ENCODE results near the gene MLLT3. TPM values are rescaled to one million over a fixed set of nuclear protein-coding genes. Genes with fewer than 3 reads are reported as not detected.

The MLLT3 gene
- total and polyA plus RNA-seq, 2 donors (not counting 3 experiments of a cell fraction or from before 2014, with no cell fraction given): 6.1 to 10.0 TPM

- dilution Hi-C loops (cut with MboI; ENCODE audit: extremely low pct_ligation_motif_present, low sequenced_read_pairs) (no loop called here), intact Hi-C loops (cut with micrococcal nuclease) (loop anchor here (5.0 kb wide), 1 partner anchor 153 kb away; no protein-coding TSS in a partner anchor)
- Histone ChIP-seq H3K4me3 (replicated peaks in 1 of 3; ENCODE audit: insufficient read depth in 1 of 3, low read depth in 1 of 3, low read length in 3 of 3) (no peak overlapping the region), H3K36me3 (ENCODE audit: control insufficient read depth in 2 of 2, extremely low read depth in 1 of 2, insufficient read depth in 2 of 2, low read length in 2 of 2) (no peaks in the 10 kb centered on the region), H3K9ac (replicated peaks; ENCODE audit: extremely low read depth, insufficient read depth, low read length) (no peak overlapping the region), H4K20me1 (replicated peaks; ENCODE audit: control insufficient read depth, extremely low read depth, insufficient read depth, low read length) (no peaks in the 10 kb centered on the region), H3K27me3 (ENCODE audit: control insufficient read depth in 2 of 2, insufficient read depth in 2 of 2, low read length in 2 of 2) (no peaks in the 10 kb centered on the region), H3K9me1 (replicated peaks; ENCODE audit: control insufficient read depth, extremely low read depth, insufficient read depth, low read length) (no peaks in the 10 kb centered on the region), H3K79me2 (ENCODE audit: control insufficient read depth, insufficient read depth, low read length) (no peaks in the 10 kb centered on the region), H2AFZ (ENCODE audit: low read depth, low read length) (no peak overlapping the region), H3K9me3 (replicated peaks; ENCODE audit: control insufficient read depth, insufficient read depth, low read length) (no peaks in the 10 kb centered on the region), H3K4me2 (ENCODE audit: insufficient read depth, low read length) (no peak overlapping the region), H3K4me1 (ENCODE audit: control insufficient read depth, extremely low read depth, insufficient read depth, low read length) (no peaks in the 10 kb centered on the region), H3K27ac (ENCODE audit: insufficient read depth, low read depth, low read length) (no peak overlapping the region)
- TF ChIP-seq JUN (IDR thresholded peaks at IDR 0.05; ENCODE audit: borderline replicate concordance, insufficient read depth, insufficient read length, low read depth): no peak
- TF ChIP-seq MAX (IDR thresholded peaks at IDR 0.05; ENCODE audit: insufficient read depth, insufficient read length): no peak
- no peak for TF ChIP-seq EZH2 (IDR thresholded peaks at IDR 0.05; ENCODE audit: borderline replicate concordance, low read depth, low read length, severe bottlenecking)
- TF ChIP-seq CTCF (IDR thresholded peaks at IDR 0.05; ENCODE audit: extremely low read depth in 1 of 2, insufficient read depth in 1 of 2, low read depth in 1 of 2, low read length in 2 of 2): no peak
- no peak for TF ChIP-seq FOS (IDR thresholded peaks at IDR 0.05; ENCODE audit: borderline replicate concordance, insufficient read depth, low read length)
- TF ChIP-seq POLR2AphosphoS5 (IDR thresholded peaks at IDR 0.05; ENCODE audit: insufficient read depth, low read depth, low read length): no peak
- no peak for TF ChIP-seq GATA2 (IDR thresholded peaks at IDR 0.05; ENCODE audit: insufficient read depth, insufficient read length, low read depth, low read length)
- no peak for TF ChIP-seq MYC (IDR thresholded peaks at IDR 0.05; ENCODE audit: low read depth, low read length)
- TF ChIP-seq POLR2A (IDR thresholded peaks at IDR 0.05; ENCODE audit: low read depth, low read length): no peak
- no TSS peak for BruUV-seq (replicated peaks)
- DNase-seq (ENCODE audit: low read depth, low spot score) (no peak), FAIRE-seq (no peak)
- POLR2A ChIA-PET: no interaction called here
- CTCF ChIA-PET: interaction anchor here (1.4 kb wide), 1 partner anchor 11 kb away, joined by 6 read pairs; no protein-coding TSS in a partner anchor
Measured at GRCh38 chr9:20463823-20464222, 158.5 kb downstream of the MLLT3 start.

All from endothelial cell of umbilical vein (primary cell).